CD4-positive, alpha-beta T cell treated with Interleukin-4 for 1 hour (primary cell): ENCODE results near the gene MAN1C1.

Source experiments
- DNase-seq, 2 donors: peaks; one replicate each; pipeline ENCODE4 v3.0.0-alpha.2; 2020 to 2022

Gene MAN1C1

GRCh38 chr1:25700144-25700523 lies 83.5 kb downstream of the MAN1C1 start:
- DNase-seq = no peak

GRCh38 chr1:25700626-25701025 lies 84.0 kb downstream of the MAN1C1 start:
- DNase-seq = no peak

GRCh38 chr1:25701030-25701785 lies 84.6 kb downstream of the MAN1C1 start:
- DNase-seq = no peak

GRCh38 chr1:25702101-25702775 lies 85.6 kb downstream of the MAN1C1 start:
- DNase-seq = no peak

- DNase-seq = no peak
Measured at GRCh38 chr1:25703041-25703440, 86.5 kb downstream of the MAN1C1 start.

- no peak for DNase-seq
Measured at GRCh38 chr1:25703671-25704266, 87.2 kb downstream of the MAN1C1 start.

GRCh38 chr1:25704267-25704691 lies 87.7 kb downstream of the MAN1C1 start:
- peak; percentile 19 to 46 for DNase-seq

GRCh38 chr1:25705699-25706098 lies 89.1 kb downstream of the MAN1C1 start:
- no peak for DNase-seq

GRCh38 chr1:25706146-25707089 lies 89.8 kb downstream of the MAN1C1 start:
- no peak for DNase-seq

GRCh38 chr1:25707280-25708016 lies 90.9 kb downstream of the MAN1C1 start:
- DNase-seq = no peak

- DNase-seq = no peak
Measured at GRCh38 chr1:25710583-25711347, 94.2 kb downstream of the MAN1C1 start.

- DNase-seq = peak; percentile 49 to 51
Measured at GRCh38 chr1:25711555-25712298, 95.1 kb downstream of the MAN1C1 start.

- no peak for DNase-seq
Measured at GRCh38 chr1:25712299-25712970, 95.8 kb downstream of the MAN1C1 start.

- DNase-seq = no peak
Measured at GRCh38 chr1:25713961-25714360, 97.4 kb downstream of the MAN1C1 start.

GRCh38 chr1:25714372-25714931 lies 97.9 kb downstream of the MAN1C1 start:
- no peak for DNase-seq

GRCh38 chr1:25715888-25716287 lies 99.3 kb downstream of the MAN1C1 start:
- DNase-seq = no peak

GRCh38 chr1:25716320-25716719 lies 99.7 kb downstream of the MAN1C1 start:
- no peak for DNase-seq

GRCh38 chr1:25718732-25719131 lies 102.1 kb downstream of the MAN1C1 start:
- DNase-seq = no peak

GRCh38 chr1:25720624-25721023 lies 104.0 kb downstream of the MAN1C1 start:
- DNase-seq = no peak
